ENCODE results near the gene TMEM100.

Gene TMEM100

GRCh38 chr17:55722742-55723487, at the start of gene TMEM100:
TSS of gene TMEM100 (minus strand) at chr17:55722864. CDS start at chr17:55721070, 1,794 bp downstream.
- DNase-seq, result no peak

GRCh38 chr17:55772086-55772485, 49.4 kb upstream of the TMEM100 start:
- DNase-seq, result no peak

- no peak for DNase-seq
Measured at GRCh38 chr17:55770196-55770870, 47.7 kb upstream of the TMEM100 start.

- no peak for DNase-seq
Measured at GRCh38 chr17:55769625-55770000, 46.9 kb upstream of the TMEM100 start.

- DNase-seq, result no peak
Measured at GRCh38 chr17:55768936-55769624, 46.4 kb upstream of the TMEM100 start.

GRCh38 chr17:55765472-55765871, 42.8 kb upstream of the TMEM100 start:
- DNase-seq, result no peak

- no peak for DNase-seq
Measured at GRCh38 chr17:55764610-55765009, 41.9 kb upstream of the TMEM100 start.

GRCh38 chr17:55763856-55764255, 41.2 kb upstream of the TMEM100 start:
- no peak for DNase-seq

- DNase-seq, result no peak
Measured at GRCh38 chr17:55762086-55762858, 39.6 kb upstream of the TMEM100 start.

GRCh38 chr17:55760643-55761355, 38.1 kb upstream of the TMEM100 start:
- DNase-seq, result peak; percentile 19

GRCh38 chr17:55758171-55758570, 35.5 kb upstream of the TMEM100 start:
- no peak for DNase-seq

GRCh38 chr17:55757659-55758058, 35.0 kb upstream of the TMEM100 start:
- DNase-seq, result no peak

- DNase-seq, result no peak
Measured at GRCh38 chr17:55756689-55757088, 34.0 kb upstream of the TMEM100 start.

- no peak for DNase-seq
Measured at GRCh38 chr17:55751720-55752250, 29.1 kb upstream of the TMEM100 start.

GRCh38 chr17:55750750-55751657, 28.3 kb upstream of the TMEM100 start, which contains the start of gene PCTP:
TSS of gene PCTP (plus strand) at chr17:55751051. CDS start at chr17:55751104, 53 bp downstream.
- DNase-seq, result peak; percentile 80

GRCh38 chr17:55749985-55750384, 27.3 kb upstream of the TMEM100 start:
- no peak for DNase-seq

- no peak for DNase-seq
Measured at GRCh38 chr17:55748841-55749240, 26.2 kb upstream of the TMEM100 start.

- no peak for DNase-seq
Measured at GRCh38 chr17:55747209-55747608, 24.5 kb upstream of the TMEM100 start.

GRCh38 chr17:55746466-55746865, 23.8 kb upstream of the TMEM100 start:
- DNase-seq, result no peak

- DNase-seq, result no peak
Measured at GRCh38 chr17:55745258-55745657, 22.6 kb upstream of the TMEM100 start.

GRCh38 chr17:55743103-55743679, 20.5 kb upstream of the TMEM100 start:
- DNase-seq, result no peak
